HUES48 (cell line): Measurements from ENCODE around the gene MGAT3.

Experiments used
- H3K27ac ChIP-seq: one replicate; pipeline ENCODE4 v1.7.0; 2013; ENCODE audit warnings: low read depth, low read length, inconsistent platforms
- H3K27me3 ChIP-seq: 2 replicates; pipeline ENCODE4 v1.6.1; 2013; ENCODE audit warnings: mild to moderate bottlenecking, low read length; ENCODE audit not compliant: control insufficient read depth, insufficient read depth
- H3K36me3 ChIP-seq: 2 replicates; pipeline ENCODE4 v1.6.1; 2013; ENCODE audit warnings: low read length; ENCODE audit not compliant: control insufficient read depth, insufficient read depth
- H3K4me1 ChIP-seq: 2 replicates; pipeline ENCODE4 v1.6.1; 2013; ENCODE audit warnings: mild to moderate bottlenecking, low read length; ENCODE audit not compliant: control insufficient read depth, insufficient read depth
- H3K4me3 ChIP-seq: 2 replicates; pipeline ENCODE4 v1.5.1; 2013; ENCODE audit warnings: mild to moderate bottlenecking, low read depth, low read length
- H3K9ac ChIP-seq: 2 replicates; pipeline ENCODE4 v1.6.1; 2013; ENCODE audit warnings: mild to moderate bottlenecking, low read depth, low read length, moderate library complexity
- H3K9me3 ChIP-seq: 2 replicates; pipeline ENCODE4 v1.6.1; 2013; ENCODE audit warnings: low read length; ENCODE audit not compliant: control insufficient read depth, insufficient read depth

The MGAT3 gene

GRCh38 chr22:39494471-39495120 is 37.8 kb downstream of the MGAT3 start:
- Histone ChIP-seq H3K4me1 (peaks cover 4% of the 10 kb centered on the region; the same call in 1 of the 2 replicates), H3K27ac (no peak overlapping the region), H3K4me3 (no peak overlapping the region), H3K36me3 (no peaks in the 10 kb centered on the region), H3K9me3 (no peaks in the 10 kb centered on the region), H3K9ac (no peak overlapping the region), H3K27me3 (peaks cover 33% of the 10 kb centered on the region)

DNA sequence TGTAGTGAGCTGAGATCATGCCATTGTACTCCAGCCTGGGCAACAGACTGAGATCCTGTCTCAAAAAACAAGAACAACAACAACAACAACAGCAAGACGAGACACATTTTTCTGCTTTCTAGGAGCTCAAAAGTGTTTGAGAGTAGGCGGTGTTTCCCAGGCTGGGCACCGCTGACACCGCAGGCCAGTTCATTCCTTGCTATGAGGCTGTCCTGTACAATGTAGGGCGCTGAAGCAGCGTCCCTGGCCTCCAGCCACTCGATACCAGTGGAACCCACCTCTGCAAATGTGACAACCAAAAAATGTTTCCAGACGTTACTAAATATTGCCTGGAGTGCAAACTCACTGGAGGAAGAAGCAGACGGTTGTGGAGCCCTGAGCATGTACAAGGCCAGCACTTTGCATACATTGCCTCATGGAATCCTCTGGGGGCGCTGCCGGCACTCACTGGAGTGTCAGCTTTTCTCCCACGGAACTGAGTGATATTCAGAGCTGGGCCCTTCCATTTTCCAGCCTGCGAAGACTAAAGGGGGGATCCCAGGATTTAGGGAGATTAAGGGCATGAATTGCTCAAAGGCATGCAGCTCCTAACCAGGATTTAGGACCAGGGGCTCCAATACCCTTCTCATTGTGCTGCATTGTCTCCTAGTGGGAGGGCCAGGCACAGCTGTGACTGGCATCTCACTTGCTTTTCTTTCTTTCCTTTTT is 39.5 kb downstream of the MGAT3 start:
- Histone ChIP-seq H3K9me3 (no peaks in the 10 kb centered on the region), H3K9ac (no peak overlapping the region), H3K36me3 (no peaks in the 10 kb centered on the region), H3K4me1 (no peaks in the 10 kb centered on the region), H3K27me3 (peaks cover 45% of the 10 kb centered on the region), H3K27ac (no peak overlapping the region), H3K4me3 (no peak overlapping the region)

DNA sequence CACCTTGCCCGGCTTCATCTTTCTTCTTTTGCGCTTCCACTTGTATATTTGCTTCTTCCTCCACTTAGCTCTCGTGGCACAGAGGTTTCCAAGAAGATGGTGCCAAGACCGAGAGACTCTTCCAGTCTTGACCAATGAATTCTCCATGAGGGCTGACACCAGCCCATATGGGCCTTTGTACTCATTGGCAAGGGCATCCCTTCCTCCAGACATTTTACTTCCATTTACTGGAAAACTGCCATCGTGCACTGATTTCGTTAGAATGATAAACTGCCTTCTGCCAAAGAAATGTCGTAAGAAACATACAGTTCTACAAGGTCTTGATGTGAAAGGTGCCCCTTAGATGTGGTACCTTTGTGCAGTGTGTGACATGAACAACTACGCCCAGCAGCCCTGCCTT is 40.6 kb downstream of the MGAT3 start:
- Histone ChIP-seq H3K36me3 (no peaks in the 10 kb centered on the region), H3K27ac (no peak overlapping the region), H3K4me3 (no peak overlapping the region), H3K27me3 (peaks cover 50% of the 10 kb centered on the region), H3K4me1 (no peaks in the 10 kb centered on the region), H3K9ac (no peak overlapping the region), H3K9me3 (no peaks in the 10 kb centered on the region)

GRCh38 chr22:39498368-39498767 is 41.6 kb downstream of the MGAT3 start:
- H3K36me3 ChIP-seq, result no peaks in the 10 kb centered on the region
- no peak overlapping the region for H3K4me3 ChIP-seq
- H3K27me3 ChIP-seq, result peaks cover 50% of the 10 kb centered on the region
- H3K4me1 ChIP-seq, result peaks cover 6% of the 10 kb centered on the region
- no peaks in the 10 kb centered on the region for H3K9me3 ChIP-seq
- no peak overlapping the region for H3K27ac ChIP-seq
- H3K9ac ChIP-seq, result no peak overlapping the region

DNA sequence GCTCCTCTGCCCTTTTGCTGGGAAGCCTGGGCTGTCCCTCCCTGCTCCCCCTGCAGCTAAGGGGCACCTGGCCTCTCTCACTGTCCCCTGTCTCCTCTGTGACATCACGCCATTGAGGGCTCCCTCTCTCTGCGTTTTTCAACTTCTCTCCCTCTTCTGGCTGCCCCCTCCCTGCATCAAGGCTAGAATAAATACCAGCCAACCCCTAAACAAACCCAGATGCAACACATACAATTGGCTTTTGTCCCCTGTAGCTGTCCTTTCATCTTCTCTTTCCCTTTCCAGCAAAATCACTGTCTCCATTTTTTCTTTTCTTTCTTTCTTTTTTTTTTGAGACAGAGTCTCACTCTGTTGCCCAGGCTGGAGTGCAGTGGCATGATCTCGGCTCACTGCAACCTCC is 42.0 kb downstream of the MGAT3 start:
- Histone ChIP-seq H3K9ac (no peak overlapping the region), H3K27ac (no peak overlapping the region)

DNA sequence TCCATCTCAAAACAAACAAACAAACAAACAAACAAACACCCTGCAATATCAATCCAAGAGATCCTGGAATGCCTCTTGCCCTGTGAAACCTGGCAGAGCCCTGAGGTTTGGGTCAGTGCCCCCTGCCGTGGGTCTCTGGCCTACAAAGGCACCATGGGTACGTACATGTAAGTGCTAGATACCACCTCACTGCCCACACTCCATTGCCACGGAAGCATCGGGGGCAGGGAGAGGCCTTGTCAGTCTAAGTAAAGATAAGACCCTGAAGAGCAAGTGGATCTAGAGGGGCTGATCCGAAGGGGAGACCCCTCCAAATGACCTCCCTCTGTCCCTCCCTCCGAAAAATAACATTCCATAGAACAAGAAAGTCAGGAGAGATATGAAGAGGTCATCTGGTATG is 43.3 kb downstream of the MGAT3 start:
- Histone ChIP-seq H3K27ac (no peak overlapping the region), H3K9ac (no peak overlapping the region), H3K9me3 (no peaks in the 10 kb centered on the region), H3K4me3 (no peak overlapping the region), H3K36me3 (peaks cover 15% of the 10 kb centered on the region), H3K27me3 (peaks cover 36% of the 10 kb centered on the region), H3K4me1 (peaks cover 6% of the 10 kb centered on the region)

More for the DNA sequence above, 42.0 kb downstream of the MGAT3 start:
- peaks cover 3% of the 10 kb centered on the region for H3K36me3 ChIP-seq
- peaks cover 46% of the 10 kb centered on the region for H3K27me3 ChIP-seq
- H3K9me3 ChIP-seq, result no peaks in the 10 kb centered on the region
- H3K4me3 ChIP-seq, result no peak overlapping the region
- peaks cover 6% of the 10 kb centered on the region for H3K4me1 ChIP-seq

- Histone ChIP-seq H3K4me3 (peak overlapping the region; percentile 86), H3K27ac (no peak overlapping the region), H3K9ac (no peak overlapping the region), H3K4me1 (peaks cover 6% of the 10 kb centered on the region), H3K27me3 (peaks cover 51% of the 10 kb centered on the region), H3K36me3 (peaks cover 30% of the 10 kb centered on the region), H3K9me3 (no peaks in the 10 kb centered on the region)
Observed at GRCh38 chr22:39501644-39502108, 44.9 kb downstream of the MGAT3 start.

GRCh38 chr22:39502109-39502788 is 45.4 kb downstream of the MGAT3 start, which contains the start of gene MIEF1:
TSS of gene MIEF1 (plus strand) at chr22:39502290. CDS start at chr22:39511295, 9,005 bp downstream.
- Histone ChIP-seq H3K9ac (peak within 1 kb of the TSS; percentile 62; the same call in 1 of the 2 replicates), H3K27ac (peak within 1 kb of the TSS; percentile 79)

GRCh38 chr22:39502789-39503409 is 46.1 kb downstream of the MGAT3 start:
- no peaks in the 10 kb centered on the region for H3K9me3 ChIP-seq
- H3K9ac ChIP-seq, result no peak overlapping the region; the same call in 1 of the 2 replicates
- peaks cover 6% of the 10 kb centered on the region for H3K4me1 ChIP-seq
- H3K36me3 ChIP-seq, result peaks cover 38% of the 10 kb centered on the region
- peaks cover 57% of the 10 kb centered on the region for H3K27me3 ChIP-seq
- peak overlapping the region; percentile 79 for H3K27ac ChIP-seq
- H3K4me3 ChIP-seq, result peak overlapping the region; percentile 86

More at GRCh38 chr22:39502109-39502788, 45.4 kb downstream of the MGAT3 start, which contains the start of gene MIEF1:
- H3K36me3 ChIP-seq, result peaks cover 34% of the 10 kb centered on the region
- no peaks in the 10 kb centered on the region for H3K9me3 ChIP-seq
- peaks cover 6% of the 10 kb centered on the region for H3K4me1 ChIP-seq
- peak within 1 kb of the TSS; percentile 86 for H3K4me3 ChIP-seq
- H3K27me3 ChIP-seq, result peaks cover 55% of the 10 kb centered on the region

DNA sequence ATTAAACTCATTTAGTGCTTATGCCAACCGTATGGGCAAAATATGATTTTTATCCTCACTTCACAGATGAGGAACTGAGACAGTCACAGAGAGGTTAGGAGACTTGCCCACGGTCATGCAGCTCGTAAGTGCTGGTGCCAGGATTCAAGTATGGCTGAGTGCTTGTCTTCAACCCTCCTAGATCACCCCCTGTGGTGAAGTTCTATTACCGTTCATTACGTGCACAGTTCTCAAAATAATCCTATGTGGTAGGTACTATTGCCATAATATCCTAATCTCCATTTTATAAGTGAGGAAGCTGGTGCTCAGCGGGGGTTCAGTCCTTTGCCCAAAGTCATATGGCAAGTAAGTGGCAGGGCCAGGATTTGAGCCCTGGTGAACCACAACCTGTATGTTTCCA is 46.8 kb downstream of the MGAT3 start:
- Histone ChIP-seq H3K27me3 (peaks cover 58% of the 10 kb centered on the region), H3K27ac (no peak overlapping the region), H3K9ac (no peak overlapping the region), H3K9me3 (no peaks in the 10 kb centered on the region), H3K4me1 (peaks cover 6% of the 10 kb centered on the region), H3K36me3 (peaks cover 45% of the 10 kb centered on the region), H3K4me3 (no peak overlapping the region)
